8988T (cell line): ENCODE data around the gene SH3BGRL.
"Not testable (repeated sequence)": the region's sequence is repeated elsewhere in the genome, so short reads cannot be mapped to it uniquely, and the experiment has no call there.

Experiments
- DNase-seq: peaks from one replicate; pipeline ENCODE4 v3.0.0; 2011

SH3BGRL gene

GRCh38 chrX:81261576-81261975, 59.7 kb downstream of the SH3BGRL start:
- no peak for DNase-seq

- DNase-seq: no peak
These were observed 61.2 kb downstream of the SH3BGRL start for GRCh38 chrX:81263059-81263458.

- no peak for DNase-seq
These were observed 76.7 kb downstream of the SH3BGRL start for GRCh38 chrX:81278616-81279015.

- DNase-seq: no peak
These were observed 78.2 kb downstream of the SH3BGRL start for GRCh38 chrX:81280148-81280547.

GRCh38 chrX:81286075-81286474, 84.2 kb downstream of the SH3BGRL start:
- no peak for DNase-seq

- no peak for DNase-seq
These were observed 84.7 kb downstream of the SH3BGRL start for GRCh38 chrX:81286608-81287007.

GRCh38 chrX:81291996-81292395, 90.1 kb downstream of the SH3BGRL start:
- no peak for DNase-seq

- no peak for DNase-seq
These were observed 92.2 kb downstream of the SH3BGRL start for GRCh38 chrX:81294101-81294500.

GRCh38 chrX:81301877-81302276, 100.0 kb downstream of the SH3BGRL start:
- no peak for DNase-seq

GRCh38 chrX:81304563-81304962, 102.7 kb downstream of the SH3BGRL start:
- no peak for DNase-seq

GRCh38 chrX:81305240-81305639, 103.3 kb downstream of the SH3BGRL start:
- no peak for DNase-seq

GRCh38 chrX:81308086-81308829, 106.4 kb downstream of the SH3BGRL start:
- DNase-seq: no peak

- no peak for DNase-seq
These were observed 114.3 kb downstream of the SH3BGRL start for GRCh38 chrX:81316163-81316562.

- not testable (repeated sequence) for DNase-seq
These were observed 129.8 kb downstream of the SH3BGRL start for GRCh38 chrX:81331653-81332052.

GRCh38 chrX:81336455-81337152, 134.7 kb downstream of the SH3BGRL start:
- DNase-seq: no peak

- no peak for DNase-seq
These were observed 135.9 kb downstream of the SH3BGRL start for GRCh38 chrX:81337805-81338204.

GRCh38 chrX:81338924-81339323, 137.0 kb downstream of the SH3BGRL start:
- DNase-seq: no peak

- DNase-seq: not testable (repeated sequence)
These were observed 143.4 kb downstream of the SH3BGRL start for GRCh38 chrX:81345296-81345695.
